ENCODE data around the gene KRT84. TPM values are rescaled to one million over a fixed set of nuclear protein-coding genes. Genes with fewer than 3 reads are reported as not detected.

The KRT84 gene
- total RNA-seq, 2 donors from 2014 or later: not detected

DNA sequence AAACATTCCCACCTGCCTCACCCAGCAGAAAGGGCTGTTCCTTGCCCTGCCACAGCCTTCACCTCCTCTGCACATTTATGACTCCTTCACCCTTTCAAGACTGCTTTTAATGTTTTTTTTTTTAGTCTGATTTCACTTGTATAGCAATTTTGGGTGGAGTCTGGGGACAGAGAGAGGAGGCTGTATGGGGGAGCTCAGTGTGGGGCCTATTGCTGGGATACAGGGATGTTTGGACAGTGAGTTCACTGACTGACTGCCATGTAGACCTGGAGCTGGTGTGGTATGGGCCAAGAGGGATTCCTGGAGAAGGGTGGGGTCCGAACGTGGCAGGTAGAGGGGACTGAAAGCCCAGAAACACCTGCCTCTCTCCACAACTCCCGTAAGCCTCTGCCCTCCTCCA, 16.2 kb downstream of the KRT84 start:
- Mint-ChIP-seq H3K27ac (no peak overlapping the region), H3K9me3 (no peaks in the 10 kb centered on the region), H3K36me3 (peaks cover 1% of the 10 kb centered on the region), H3K4me1 (ENCODE audit: low read depth in 2 of 2) (no peaks in the 10 kb centered on the region), H3K4me3 (no peak overlapping the region), H3K27me3 (peaks cover 35 to 40% of the 10 kb centered on the region in 2 donors)
- ATAC-seq: no peak
- DNase-seq (ENCODE audit: low spot score): no peak

DNA sequence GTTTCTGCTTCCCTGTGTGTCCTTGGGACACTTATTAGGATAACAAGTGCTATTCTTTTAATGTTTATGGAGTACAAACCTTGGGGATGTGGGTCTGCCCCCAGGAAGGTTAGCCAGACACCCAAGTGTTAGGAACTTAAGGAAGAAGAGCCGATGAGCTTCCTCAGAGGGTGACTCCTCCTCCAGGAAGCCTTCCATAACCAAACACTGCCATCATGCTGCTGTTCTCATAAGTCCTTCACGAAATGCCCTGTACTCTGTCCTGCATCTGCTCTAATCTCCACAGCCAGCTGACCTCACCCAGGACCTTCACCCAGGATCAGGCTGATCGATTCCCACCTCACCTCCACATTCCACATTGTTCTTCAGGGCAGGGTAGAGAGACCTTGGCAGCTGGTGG, 16.9 kb downstream of the KRT84 start:
- H3K27me3 Mint-ChIP-seq: peaks cover 36 to 42% of the 10 kb centered on the region in 2 donors

DNA sequence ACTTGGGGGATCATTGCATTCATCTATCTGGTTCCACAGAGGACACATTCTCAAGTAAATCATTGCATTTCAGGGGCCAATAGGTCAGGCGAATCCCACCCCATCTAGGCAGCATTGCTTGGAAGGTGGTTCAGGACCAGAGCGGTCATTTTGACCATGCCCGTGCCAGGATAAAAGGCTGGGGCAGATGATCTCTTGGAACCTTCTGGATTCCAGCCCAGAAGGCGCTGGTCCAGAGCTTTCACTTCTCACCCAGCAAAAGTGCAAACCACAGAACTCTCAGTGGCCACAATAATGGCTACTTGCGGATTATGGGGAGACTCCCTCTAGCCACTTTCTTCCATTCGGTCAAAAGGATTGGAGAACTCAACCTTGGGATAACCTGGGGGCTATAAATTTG, 17.6 kb downstream of the KRT84 start:
- Mint-ChIP-seq H3K27me3 (peaks cover 36 to 42% of the 10 kb centered on the region in 2 donors), H3K4me1 (ENCODE audit: low read depth in 2 of 2) (peaks cover 0 to 4% of the 10 kb centered on the region in 2 donors), H3K9me3 (no peaks in the 10 kb centered on the region), H3K4me3 (no peak overlapping the region), H3K36me3 (no peaks in the 10 kb centered on the region), H3K27ac (no peak overlapping the region)
- DNase-seq (ENCODE audit: low spot score) (peak; percentile 18), ATAC-seq (no peak)

More for the DNA sequence above, 16.9 kb downstream of the KRT84 start:
- no peak overlapping the region for H3K4me3 Mint-ChIP-seq
- DNase-seq (ENCODE audit: low spot score) (no peak), ATAC-seq (no peak)
- no peaks in the 10 kb centered on the region for H3K4me1 Mint-ChIP-seq (ENCODE audit: low read depth in 2 of 2)
- no peaks in the 10 kb centered on the region for H3K36me3 Mint-ChIP-seq
- peak overlapping the region in 1 of 2 donors; percentile 32 for H3K27ac Mint-ChIP-seq
- no peaks in the 10 kb centered on the region for H3K9me3 Mint-ChIP-seq

DNA sequence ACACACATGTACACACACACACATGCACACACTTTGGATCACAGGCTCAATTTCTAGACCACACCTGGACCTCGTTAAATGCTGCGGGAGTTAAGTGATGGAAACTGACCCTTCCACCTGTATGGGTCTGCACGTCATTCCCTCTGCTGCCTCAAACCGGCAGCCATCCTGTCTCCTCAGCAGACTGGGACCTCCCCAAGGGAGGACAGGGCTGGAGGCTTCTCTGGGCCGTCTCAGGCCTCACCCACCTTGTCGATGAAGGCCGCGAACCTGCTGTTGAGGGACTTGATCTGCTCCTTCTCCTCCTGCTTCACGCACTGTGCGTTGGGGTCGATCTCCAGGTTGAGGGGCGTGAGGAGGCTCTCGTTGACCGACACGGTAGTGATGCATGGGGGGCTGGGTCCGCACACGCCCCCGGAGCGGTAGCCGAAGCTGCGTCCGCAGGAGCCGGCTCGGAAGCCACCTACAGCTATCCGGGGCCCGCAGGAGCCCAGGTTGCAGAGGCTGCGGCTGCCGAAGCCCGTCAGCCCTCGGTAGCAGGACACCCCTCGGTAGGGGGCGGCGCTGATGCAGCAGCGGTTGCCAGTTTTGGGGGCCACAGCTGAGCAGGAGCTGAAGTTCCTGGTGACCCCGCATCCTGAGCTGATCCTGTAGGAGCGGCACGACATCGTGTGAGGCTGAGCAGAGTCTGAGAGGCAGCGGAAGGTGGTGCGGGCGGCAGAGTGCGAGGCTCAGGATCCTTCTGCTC, 18.5 kb downstream of the KRT84 start, which contains the start of gene KRT85:
Gene KRT85 (minus strand): TSS at position 744 of the 748 bp plus-strand sequence. CDS start 76 bp downstream, at position 668.
- Mint-ChIP-seq H3K27me3 (peaks cover 32 to 38% of the 10 kb centered on the region in 2 donors), H3K27ac (no peak within 1 kb of the TSS), H3K36me3 (no peaks in the 10 kb centered on the region), H3K4me3 (no peak within 1 kb of the TSS), H3K4me1 (ENCODE audit: low read depth in 2 of 2) (peaks cover under 1 to 9% of the 10 kb centered on the region in 2 donors), H3K9me3 (no peaks in the 10 kb centered on the region)
- ATAC-seq: no peak
- DNase-seq (ENCODE audit: low spot score): peak; percentile 39

DNA sequence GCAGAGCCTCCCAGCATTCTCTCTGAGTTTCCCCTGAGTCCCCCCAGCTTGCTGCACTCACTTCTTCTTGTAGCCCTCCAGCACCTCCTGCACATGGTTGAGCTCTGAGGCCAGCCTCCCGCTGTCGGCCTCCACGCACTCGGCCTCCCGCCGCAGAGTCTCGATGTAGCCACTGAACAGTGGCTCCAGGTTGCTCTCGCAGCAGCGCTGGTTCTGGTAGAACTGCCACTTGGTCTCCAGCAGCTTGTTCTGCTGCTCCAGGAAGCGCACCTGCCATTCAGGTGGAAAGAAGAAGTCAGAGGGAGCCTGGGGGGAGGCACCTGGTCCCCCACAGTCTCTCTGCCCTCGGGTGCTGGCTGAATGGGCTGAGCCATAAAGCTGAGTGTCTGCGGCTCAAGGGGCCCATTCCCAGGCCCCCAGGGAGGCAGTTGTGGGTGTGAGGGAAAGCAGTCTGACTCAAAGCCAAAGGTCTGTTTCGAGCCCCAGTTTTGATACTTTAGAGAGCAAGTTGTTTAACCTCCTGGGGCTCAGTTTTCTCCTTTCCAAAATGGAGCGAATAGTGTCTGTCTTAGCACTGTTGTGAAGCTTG, 20.5 kb downstream of the KRT84 start:
- ATAC-seq: no peak
- Mint-ChIP-seq H3K27me3 (peaks cover 25% of the 10 kb centered on the region in 2 donors), H3K9me3 (no peaks in the 10 kb centered on the region), H3K36me3 (no peaks in the 10 kb centered on the region), H3K27ac (no peak overlapping the region), H3K4me3 (no peak overlapping the region), H3K4me1 (ENCODE audit: low read depth in 2 of 2) (peaks cover 19 to 26% of the 10 kb centered on the region in 2 donors)
- DNase-seq (ENCODE audit: low spot score): no peak

DNA sequence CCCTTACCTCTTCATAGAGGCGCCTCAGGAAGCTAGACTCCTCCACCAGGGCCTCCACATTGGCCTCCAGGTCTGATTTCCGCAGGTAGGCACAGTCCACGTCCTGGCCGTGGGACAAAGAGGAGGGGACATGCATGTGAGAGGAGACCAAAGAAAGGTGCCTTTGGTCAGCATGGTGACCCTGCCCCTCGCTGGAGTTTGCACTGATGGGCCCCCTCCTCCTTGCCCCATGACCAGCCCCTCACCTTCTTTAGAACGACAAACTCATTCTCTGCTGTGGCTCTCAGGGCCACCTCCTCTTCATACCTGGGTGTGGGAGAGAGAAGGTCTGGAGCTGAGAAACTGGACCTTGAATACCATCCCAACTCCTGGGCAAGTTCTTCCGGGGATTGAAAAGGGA, 21.4 kb downstream of the KRT84 start:
- Mint-ChIP-seq H3K9me3 (no peaks in the 10 kb centered on the region), H3K36me3 (no peaks in the 10 kb centered on the region), H3K27ac (no peak overlapping the region)

DNA sequence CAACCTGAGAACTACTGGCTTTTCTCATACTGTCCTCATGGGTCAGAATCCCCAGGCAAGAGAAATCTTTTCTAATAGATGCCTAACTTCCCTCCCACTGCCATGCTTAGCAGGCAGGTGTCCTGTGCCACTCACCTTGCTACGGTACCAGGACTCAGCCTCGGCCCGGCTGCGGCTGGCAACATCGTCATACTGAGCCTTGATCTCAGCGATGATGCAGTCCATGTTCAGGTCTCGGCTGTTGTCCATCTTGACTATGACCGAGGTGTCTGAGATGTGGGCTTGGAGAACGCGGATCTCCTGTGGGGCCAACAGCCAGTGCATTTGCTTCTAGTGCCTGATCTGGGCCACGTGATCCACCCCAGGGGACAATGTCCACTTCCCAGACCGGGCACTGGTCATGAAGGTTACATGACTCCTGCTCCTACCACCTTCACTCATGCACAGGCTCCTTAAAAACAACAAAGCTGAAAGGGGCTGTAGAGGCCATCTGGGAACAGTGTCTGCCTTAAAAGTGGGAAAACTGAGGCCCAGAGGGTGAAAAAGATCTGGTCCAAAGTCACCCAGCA, 22.3 kb downstream of the KRT84 start:
- no peak for DNase-seq (ENCODE audit: low spot score)
- Mint-ChIP-seq H3K4me1 (ENCODE audit: low read depth in 2 of 2) (peaks cover 37 to 42% of the 10 kb centered on the region in 2 donors), H3K27me3 (peaks cover 22 to 26% of the 10 kb centered on the region in 2 donors), H3K36me3 (no peaks in the 10 kb centered on the region), H3K9me3 (no peaks in the 10 kb centered on the region), H3K4me3 (no peak overlapping the region), H3K27ac (peak overlapping the region in 1 of 2 donors; percentile 33)
- ATAC-seq: no peak

More for the DNA sequence above, 21.4 kb downstream of the KRT84 start:
- peaks cover 27 to 32% of the 10 kb centered on the region in 2 donors for H3K27me3 Mint-ChIP-seq
- DNase-seq (ENCODE audit: low spot score) (no peak), ATAC-seq (no peak)
- no peak overlapping the region for H3K4me3 Mint-ChIP-seq
- peaks cover 29 to 34% of the 10 kb centered on the region in 2 donors for H3K4me1 Mint-ChIP-seq (ENCODE audit: low read depth in 2 of 2)

DNA sequence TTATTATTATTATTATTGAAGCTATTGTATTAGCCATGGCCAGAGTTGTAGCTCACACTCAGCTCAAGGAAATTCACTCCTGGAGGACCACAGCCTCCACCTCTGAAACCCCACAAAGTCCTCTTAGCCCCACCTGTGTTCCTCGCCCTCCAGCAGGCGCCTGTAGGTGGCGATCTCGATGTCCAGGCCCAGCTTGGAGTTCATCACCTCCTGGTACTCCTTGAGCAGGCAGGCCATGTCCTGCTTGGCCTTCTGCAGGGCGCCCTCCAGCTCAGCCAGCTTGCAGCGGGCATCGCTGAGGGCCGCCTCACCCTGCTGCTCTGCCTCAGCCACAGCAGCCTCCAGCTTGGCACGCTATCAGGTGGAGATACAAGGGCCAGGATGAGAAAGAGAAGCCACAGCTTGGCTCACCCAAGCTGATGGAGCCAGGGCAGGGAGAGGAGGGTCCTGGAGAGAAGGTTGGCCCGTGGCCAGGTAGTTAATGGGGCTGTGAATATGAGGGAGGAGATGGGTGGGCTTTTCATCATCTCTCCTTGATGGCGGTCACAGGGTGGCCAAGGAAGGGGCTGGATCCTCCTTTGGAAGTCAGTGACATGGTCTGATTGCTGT, 23.2 kb downstream of the KRT84 start:
- ATAC-seq: no peak
- peaks cover 25 to 36% of the 10 kb centered on the region in 2 donors for H3K27me3 Mint-ChIP-seq
- no peaks in the 10 kb centered on the region for H3K36me3 Mint-ChIP-seq
- no peak overlapping the region for H3K27ac Mint-ChIP-seq
- peaks cover 45 to 46% of the 10 kb centered on the region in 2 donors for H3K4me1 Mint-ChIP-seq (ENCODE audit: low read depth in 2 of 2)
- H3K4me3 Mint-ChIP-seq: no peak overlapping the region
- DNase-seq (ENCODE audit: low spot score): peak; percentile 23
- no peaks in the 10 kb centered on the region for H3K9me3 Mint-ChIP-seq

DNA sequence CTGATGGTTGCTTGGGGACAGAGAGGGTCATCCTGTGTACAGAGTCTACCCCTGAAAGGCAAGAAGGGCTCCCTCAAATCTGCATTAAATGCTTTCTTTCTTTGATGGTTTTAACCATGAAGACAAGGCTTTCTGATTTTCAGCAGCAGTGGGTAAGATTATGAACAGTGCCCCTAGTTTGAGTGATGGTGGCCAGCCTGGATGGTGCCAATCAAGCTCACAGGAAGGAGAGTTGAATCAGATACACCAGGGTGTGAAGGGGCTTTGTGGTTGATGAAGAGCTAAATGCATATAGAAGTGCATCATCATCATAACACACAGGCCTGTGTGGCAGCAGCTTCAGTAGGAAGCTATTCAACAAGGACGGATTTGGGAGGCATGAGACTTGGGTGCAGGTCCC, 23.9 kb downstream of the KRT84 start:
- DNase-seq (ENCODE audit: low spot score) (peak; percentile 48), ATAC-seq (peak; percentile 66 to 79)
- Mint-ChIP-seq H3K27me3 (peaks cover 27 to 37% of the 10 kb centered on the region in 2 donors), H3K4me3 (no peak overlapping the region), H3K9me3 (no peaks in the 10 kb centered on the region), H3K27ac (no peak overlapping the region), H3K36me3 (no peaks in the 10 kb centered on the region), H3K4me1 (ENCODE audit: low read depth in 2 of 2) (peaks cover 45 to 46% of the 10 kb centered on the region in 2 donors)

DNA sequence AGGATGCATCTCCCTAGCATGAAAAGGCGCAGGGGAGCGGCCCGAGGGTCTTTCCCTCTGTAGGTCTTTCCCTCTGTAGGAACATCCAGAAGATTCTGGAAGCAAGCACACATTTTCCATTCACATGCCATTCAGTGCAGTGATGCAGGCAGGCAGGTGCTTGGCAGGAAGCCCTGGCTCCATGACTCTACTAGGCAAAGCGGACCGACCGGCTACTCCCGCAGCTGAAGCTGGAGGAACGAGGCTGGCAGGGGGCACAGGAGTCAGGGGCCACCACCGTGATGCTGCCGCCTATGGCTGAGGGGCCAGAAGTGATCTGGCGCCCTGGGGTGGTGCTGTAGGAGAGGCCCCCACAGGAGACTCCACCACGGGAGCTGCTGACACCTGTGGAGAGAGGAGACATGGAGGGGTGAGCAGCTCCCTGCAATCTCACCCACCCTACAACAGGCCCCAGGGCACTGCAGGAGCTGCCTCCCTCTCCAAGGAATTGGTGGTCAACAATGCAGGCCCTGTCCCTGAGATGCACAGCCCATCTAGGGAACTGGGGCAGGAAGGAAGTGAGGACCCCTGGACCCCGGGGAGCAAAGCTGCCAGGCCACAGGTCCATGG, 24.7 kb downstream of the KRT84 start:
- Mint-ChIP-seq H3K36me3 (no peaks in the 10 kb centered on the region), H3K9me3 (no peaks in the 10 kb centered on the region), H3K27me3 (peaks cover 24 to 37% of the 10 kb centered on the region in 2 donors), H3K27ac (peak overlapping the region in 1 of 2 donors; percentile 63), H3K4me1 (ENCODE audit: low read depth in 2 of 2) (peaks cover 45 to 46% of the 10 kb centered on the region in 2 donors), H3K4me3 (no peak overlapping the region)
- DNase-seq (ENCODE audit: low spot score): peak; percentile 58
- no peak for ATAC-seq

DNA sequence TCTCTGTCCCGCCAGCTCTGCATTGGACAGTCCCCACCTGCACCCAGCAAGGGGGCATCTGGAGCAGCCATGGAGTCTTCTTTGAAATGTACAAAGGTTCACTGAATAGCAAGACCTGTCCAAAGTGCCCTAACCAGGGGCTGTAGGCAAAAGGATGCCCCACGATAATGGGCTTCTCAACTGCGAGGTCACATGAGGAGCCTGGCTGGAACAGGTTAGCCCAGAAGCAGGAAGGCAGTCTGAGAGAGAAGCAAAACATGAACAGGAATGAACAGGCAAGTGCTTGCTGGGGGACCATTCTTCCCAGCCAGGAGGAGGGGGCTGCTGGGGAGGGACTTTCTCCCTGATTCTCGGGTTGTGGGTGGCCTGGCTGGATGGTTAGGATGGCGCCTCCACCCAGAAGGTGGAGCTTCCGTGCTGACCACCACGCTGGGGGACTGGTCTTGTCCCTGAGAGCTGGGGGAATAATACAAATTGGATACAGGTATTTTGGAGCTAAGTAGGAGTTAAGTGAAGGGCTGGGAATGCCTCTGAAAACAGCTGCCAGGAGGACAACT, 25.3 kb downstream of the KRT84 start:
- Mint-ChIP-seq H3K36me3 (no peaks in the 10 kb centered on the region), H3K4me3 (no peak overlapping the region), H3K27me3 (peaks cover 22 to 37% of the 10 kb centered on the region in 2 donors), H3K4me1 (ENCODE audit: low read depth in 2 of 2) (peaks cover 45 to 46% of the 10 kb centered on the region in 2 donors), H3K9me3 (no peaks in the 10 kb centered on the region), H3K27ac (peak overlapping the region; percentile 6 to 63)
- ATAC-seq (no peak), DNase-seq (ENCODE audit: low spot score) (peak; percentile 40)

DNA sequence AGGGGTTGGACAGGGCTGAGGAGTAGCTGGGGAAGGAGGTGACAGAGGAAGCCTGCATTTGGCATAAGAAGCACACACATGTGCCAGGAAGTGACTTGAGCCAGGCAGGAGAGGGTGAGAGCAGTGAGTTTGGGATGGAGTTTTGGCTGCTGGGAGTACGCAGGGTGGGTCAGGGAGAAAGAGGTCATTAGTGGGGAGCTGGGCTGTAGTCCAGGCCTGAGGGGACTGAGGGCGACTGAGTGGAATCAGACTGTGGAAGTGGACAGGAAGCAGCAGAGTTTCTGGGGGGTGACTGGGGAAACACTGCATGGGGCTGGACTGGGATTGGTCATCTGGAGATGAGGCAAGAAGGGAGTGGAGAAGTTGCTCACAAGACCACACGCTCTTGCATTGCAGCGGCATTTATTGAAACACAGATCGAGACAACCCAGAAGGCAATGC, 25.8 kb downstream of the KRT84 start:
- H3K4me1 Mint-ChIP-seq (ENCODE audit: low read depth in 2 of 2): peaks cover 45 to 46% of the 10 kb centered on the region in 2 donors
- H3K27ac Mint-ChIP-seq: peak overlapping the region; percentile 6 to 63
- ATAC-seq: no peak
- H3K9me3 Mint-ChIP-seq: no peaks in the 10 kb centered on the region
- H3K27me3 Mint-ChIP-seq: peaks cover 22 to 34% of the 10 kb centered on the region in 2 donors
- peak; percentile 29 for DNase-seq (ENCODE audit: low spot score)
- no peak overlapping the region for H3K4me3 Mint-ChIP-seq
- no peaks in the 10 kb centered on the region for H3K36me3 Mint-ChIP-seq

Measured in natural killer cell treated with Interleukin-12 subunit alpha and Interleukin-12 subunit beta and Interleukin-15 and Interleukin-18, amount 100 ng/mL, for 72 hours (primary cell).